Measurements from ENCODE around the gene RASL10A.

GRCh38 chr22:29343313-29343805 lies 27.9 kb upstream of the RASL10A start:
- TF ChIP-seq CTCF (conservative IDR thresholded peaks at IDR 0.05) (no peak), ZFX (IDR thresholded peaks at IDR 0.05) (no peak)

Data from C4-2B (cell line).